WI38 (cell line): ENCODE data around the gene GPRC5C.

ENCODE experiments used
- H3K4me3 ChIP-seq: 2 replicates; pipeline ENCODE4 v1.5.1; 2011; ENCODE audit warnings: low read depth, mild to moderate bottlenecking, control low read depth, low read length
- CTCF ChIP-seq: IDR thresholded peaks from 2 replicates; pipeline ENCODE4 v1.5.1; 2012; ENCODE audit warnings: low read depth, mild to moderate bottlenecking, control low read depth, low read length

GPRC5C gene

GRCh38 chr17:74417178-74418045, 14.5 kb upstream of the GPRC5C start:
- H3K4me3 ChIP-seq = no peak overlapping the region
- no peak for TF ChIP-seq CTCF

- no peak for TF ChIP-seq CTCF
- H3K4me3 ChIP-seq = no peak overlapping the region
Measured at GRCh38 chr17:74419928-74420411, 11.9 kb upstream of the GPRC5C start.

GRCh38 chr17:74424117-74424516, 7.8 kb upstream of the GPRC5C start:
- H3K4me3 ChIP-seq = no peak overlapping the region
- no peak for TF ChIP-seq CTCF

GRCh38 chr17:74424657-74425056, 7.2 kb upstream of the GPRC5C start:
- no peak overlapping the region for H3K4me3 ChIP-seq
- TF ChIP-seq CTCF = no peak

GRCh38 chr17:74426551-74427047, 5.3 kb upstream of the GPRC5C start:
- H3K4me3 ChIP-seq = no peak overlapping the region
- TF ChIP-seq CTCF = no peak

- TF ChIP-seq CTCF = no peak
- no peak overlapping the region for H3K4me3 ChIP-seq
Measured at GRCh38 chr17:74427048-74427762, 4.7 kb upstream of the GPRC5C start.

- no peak for TF ChIP-seq CTCF
- H3K4me3 ChIP-seq = no peak overlapping the region
Measured at GRCh38 chr17:74427763-74428153, 4.1 kb upstream of the GPRC5C start.
